Fibroblast of lung (primary cell): Measurements from ENCODE around the gene SLC6A12. TPM values are rescaled to one million over a fixed set of nuclear protein-coding genes. Genes with fewer than 3 reads are reported as not detected.

Experiments used
- DNase-seq, 2 donors: peaks; one replicate each; pipeline versions ENCODE4 v3.0.0 to v3.0.0-alpha.2; 2010; ENCODE audit warnings: low read depth in 2 of 2
- H2AFZ ChIP-seq: 2 replicates; pipeline ENCODE4 v1.5.1; 2012; ENCODE audit warnings: low read length, control low read depth, inconsistent platforms
- H3K27ac ChIP-seq: 2 replicates; pipeline ENCODE4 v1.5.1; 2011; ENCODE audit warnings: low read length, control low read depth; ENCODE audit not compliant: insufficient read depth
- H3K27me3 ChIP-seq: 2 replicates; pipeline ENCODE4 v1.5.1; 2011; ENCODE audit warnings: mild to moderate bottlenecking, low read length; ENCODE audit not compliant: control insufficient read depth, insufficient read depth
- H3K36me3 ChIP-seq: 2 replicates; pipeline ENCODE4 v1.5.1; 2011; ENCODE audit warnings: low read length; ENCODE audit not compliant: control insufficient read depth, insufficient read depth
- H3K4me1 ChIP-seq: 2 replicates; pipeline ENCODE4 v1.5.1; 2011; ENCODE audit warnings: low read length; ENCODE audit not compliant: control insufficient read depth, insufficient read depth; ENCODE audit errors: extremely low read depth
- H3K4me2 ChIP-seq: 2 replicates; pipeline ENCODE4 v1.5.1; 2011; ENCODE audit warnings: low read length, control low read depth; ENCODE audit not compliant: insufficient read depth; ENCODE audit errors: extremely low read depth
- H3K4me3 ChIP-seq, 4 experiments: fragments of 200-600 bp in 1 of 4; sonication (generic) in 1 of 4; replicated peaks in 1 of 4; 2 replicates each; pipeline ENCODE4 v1.5.1; 2011 to 2016; ENCODE audit warnings: low read length in 4 of 4, low read depth in 3 of 4, mild to moderate bottlenecking in 3 of 4, control low read depth in 2 of 4, inconsistent platforms in 1 of 4, mixed read lengths in 1 of 4; ENCODE audit not compliant: insufficient read depth in 1 of 4; ENCODE audit errors: control extremely low read depth in 1 of 4
- H3K79me2 ChIP-seq: 2 replicates; pipeline ENCODE4 v1.5.1; 2012; ENCODE audit warnings: mild to moderate bottlenecking, low read length, inconsistent platforms; ENCODE audit not compliant: control insufficient read depth, insufficient read depth
- H3K9ac ChIP-seq: 2 replicates; pipeline ENCODE4 v1.5.1; 2011; ENCODE audit warnings: mild to moderate bottlenecking, low read length, control low read depth; ENCODE audit not compliant: insufficient read depth
- H3K9me3 ChIP-seq: 2 replicates; pipeline ENCODE4 v1.5.1; 2012; ENCODE audit warnings: low read depth, low read length; ENCODE audit not compliant: control insufficient read depth, insufficient read depth
- H4K20me1 ChIP-seq: 2 replicates; pipeline ENCODE4 v1.5.1; 2011; ENCODE audit warnings: low read length; ENCODE audit not compliant: control insufficient read depth, insufficient read depth; ENCODE audit errors: extremely low read depth
- EZH2 ChIP-seq: IDR thresholded peaks from 2 replicates; pipeline ENCODE4 v1.5.1; 2012; ENCODE audit warnings: low read length, control low read depth, mild to moderate bottlenecking; ENCODE audit errors: missing control alignments
- polyA plus RNA-seq, 2 donors: library from polyadenylated mRNA; depleted of rRNA in 1 of 2; stranded (reverse) in 1 of 2; unstranded in 1 of 2; fragments of >200 nt; gene quantifications; 2 replicates each; pipeline ENCODE4 v1.2.1, GENCODE V29; 2011 to 2012; ENCODE audit warnings: missing spikeins in 1 of 2
- total RNA-seq: library from RNA; depleted of rRNA; stranded (reverse); fragments of >200 nt; gene quantifications from 2 replicates; pipeline ENCODE4 v1.2.1, GENCODE V29; 2014
- TF ChIP-seq, protein P1 (sequence below), 2 donors: IDR thresholded peaks in 1 of 2; conservative IDR thresholded peaks in 1 of 2; 1 replicate in 1 of 2; 2 replicates in 1 of 2; pipeline ENCODE4 v1.5.1; 2011 to 2012; ENCODE audit warnings: low read length in 2 of 2, control low read depth in 1 of 2, inconsistent platforms in 1 of 2, low read depth in 1 of 2, mild to moderate bottlenecking in 1 of 2

The SLC6A12 gene
- total and polyA plus RNA-seq, 2 donors (not counting 1 experiment from before 2014, with no cell fraction given), result not detected

GRCh38 chr12:175759-176158 is 38.2 kb downstream of the SLC6A12 start:
- no peak for DNase-seq
- no peaks in the 10 kb centered on the region for H3K79me2 ChIP-seq
- peaks cover 12% of the 10 kb centered on the region for H3K4me1 ChIP-seq
- no peak overlapping the region for H3K4me3 ChIP-seq
- H3K27me3 ChIP-seq, result peaks cover 2% of the 10 kb centered on the region
- no peaks in the 10 kb centered on the region for H3K9me3 ChIP-seq
- H2AFZ ChIP-seq, result no peak overlapping the region
- no peak overlapping the region for H3K27ac ChIP-seq
- no peak overlapping the region for H3K4me2 ChIP-seq
- H3K36me3 ChIP-seq, result no peaks in the 10 kb centered on the region
- no peak overlapping the region for H3K9ac ChIP-seq
- no peaks in the 10 kb centered on the region for H4K20me1 ChIP-seq
- TF ChIP-seq EZH2, result no peak
- TF ChIP-seq, protein P1, sequence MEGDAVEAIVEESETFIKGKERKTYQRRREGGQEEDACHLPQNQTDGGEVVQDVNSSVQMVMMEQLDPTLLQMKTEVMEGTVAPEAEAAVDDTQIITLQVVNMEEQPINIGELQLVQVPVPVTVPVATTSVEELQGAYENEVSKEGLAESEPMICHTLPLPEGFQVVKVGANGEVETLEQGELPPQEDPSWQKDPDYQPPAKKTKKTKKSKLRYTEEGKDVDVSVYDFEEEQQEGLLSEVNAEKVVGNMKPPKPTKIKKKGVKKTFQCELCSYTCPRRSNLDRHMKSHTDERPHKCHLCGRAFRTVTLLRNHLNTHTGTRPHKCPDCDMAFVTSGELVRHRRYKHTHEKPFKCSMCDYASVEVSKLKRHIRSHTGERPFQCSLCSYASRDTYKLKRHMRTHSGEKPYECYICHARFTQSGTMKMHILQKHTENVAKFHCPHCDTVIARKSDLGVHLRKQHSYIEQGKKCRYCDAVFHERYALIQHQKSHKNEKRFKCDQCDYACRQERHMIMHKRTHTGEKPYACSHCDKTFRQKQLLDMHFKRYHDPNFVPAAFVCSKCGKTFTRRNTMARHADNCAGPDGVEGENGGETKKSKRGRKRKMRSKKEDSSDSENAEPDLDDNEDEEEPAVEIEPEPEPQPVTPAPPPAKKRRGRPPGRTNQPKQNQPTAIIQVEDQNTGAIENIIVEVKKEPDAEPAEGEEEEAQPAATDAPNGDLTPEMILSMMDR (conservative IDR thresholded peaks at IDR 0.05 in 1 of 2, IDR thresholded peaks at IDR 0.05 in 1 of 2; ENCODE audit: low read depth in 1 of 2, low read length in 2 of 2), result no peak

DNA sequence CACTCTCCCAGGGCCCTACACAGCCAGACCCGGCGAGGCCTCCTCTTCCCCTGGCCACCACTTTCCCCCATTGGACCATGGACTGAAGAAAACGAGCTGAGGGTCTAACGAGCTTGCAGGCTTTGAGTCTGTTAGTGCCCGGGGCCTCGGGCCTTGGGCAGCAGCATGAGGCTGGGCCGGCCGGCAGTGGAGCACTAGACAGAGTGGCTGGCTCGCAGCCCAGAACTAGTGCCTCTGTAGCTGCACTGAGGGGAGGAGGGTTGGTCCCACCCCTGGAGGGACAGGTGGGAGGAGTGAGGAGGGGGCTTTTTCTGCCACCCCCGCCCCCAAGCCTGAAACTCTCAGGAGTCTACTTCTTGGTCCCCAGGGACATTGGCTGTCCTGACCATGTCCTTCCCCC is 38.7 kb downstream of the SLC6A12 start:
- Histone ChIP-seq H3K36me3 (no peaks in the 10 kb centered on the region), H2AFZ (no peak overlapping the region)
- DNase-seq, result peak in 1 of 2 donors; percentile 17

DNA sequence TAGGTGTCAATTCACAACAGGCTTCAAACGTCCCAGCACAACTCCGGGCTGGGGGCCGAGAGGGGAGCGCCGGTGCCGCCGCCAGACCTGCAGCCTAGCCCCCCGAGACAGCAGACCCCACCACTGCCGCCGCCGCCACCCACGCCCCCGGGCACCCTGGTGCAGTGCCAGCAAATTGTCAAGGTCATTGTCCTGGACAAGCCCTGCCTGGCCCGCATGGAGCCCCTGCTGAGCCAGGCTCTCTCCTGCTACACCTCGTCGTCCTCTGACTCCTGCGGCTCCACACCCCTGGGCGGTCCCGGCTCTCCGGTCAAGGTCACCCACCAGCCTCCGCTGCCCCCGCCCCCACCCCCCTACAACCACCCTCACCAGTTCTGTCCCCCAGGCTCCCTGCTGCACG is 39.4 kb downstream of the SLC6A12 start:
- Histone ChIP-seq H3K4me2 (no peak overlapping the region), H3K27ac (no peak overlapping the region), H3K36me3 (no peaks in the 10 kb centered on the region), H3K27me3 (peaks cover 2% of the 10 kb centered on the region), H3K79me2 (no peaks in the 10 kb centered on the region), H2AFZ (no peak overlapping the region), H3K9ac (no peak overlapping the region), H4K20me1 (no peaks in the 10 kb centered on the region), H3K9me3 (no peaks in the 10 kb centered on the region), H3K4me1 (peaks cover 12% of the 10 kb centered on the region), H3K4me3 (no peak overlapping the region)
- no peak for TF ChIP-seq EZH2
- TF ChIP-seq, protein P1 (conservative IDR thresholded peaks at IDR 0.05 in 1 of 2, IDR thresholded peaks at IDR 0.05 in 1 of 2; ENCODE audit: low read depth in 1 of 2, low read length in 2 of 2), result no peak
- DNase-seq, result no peak

More for the DNA sequence above, 38.7 kb downstream of the SLC6A12 start:
- Histone ChIP-seq H3K4me2 (no peak overlapping the region), H4K20me1 (no peaks in the 10 kb centered on the region), H3K27me3 (peaks cover 2% of the 10 kb centered on the region), H3K4me3 (no peak overlapping the region), H3K27ac (no peak overlapping the region), H3K9ac (no peak overlapping the region), H3K4me1 (peaks cover 12% of the 10 kb centered on the region), H3K79me2 (no peaks in the 10 kb centered on the region), H3K9me3 (no peaks in the 10 kb centered on the region)
- TF ChIP-seq, protein P1 (conservative IDR thresholded peaks at IDR 0.05 in 1 of 2, IDR thresholded peaks at IDR 0.05 in 1 of 2; ENCODE audit: low read depth in 1 of 2, low read length in 2 of 2), result no peak
- no peak for TF ChIP-seq EZH2
